NCI-H2227 (cell line): ENCODE measurements around the gene LTBP2.
A peak's percentile ranks its signal among the peaks of the same experiment; 100 is the strongest.

ENCODE experiments used
- DNase-seq: peaks from one replicate; lab custom pipeline; 2025; ENCODE audit not compliant: unreplicated experiment; lab: John Stamatoyannopoulos, UW

LTBP2 gene

DNA sequence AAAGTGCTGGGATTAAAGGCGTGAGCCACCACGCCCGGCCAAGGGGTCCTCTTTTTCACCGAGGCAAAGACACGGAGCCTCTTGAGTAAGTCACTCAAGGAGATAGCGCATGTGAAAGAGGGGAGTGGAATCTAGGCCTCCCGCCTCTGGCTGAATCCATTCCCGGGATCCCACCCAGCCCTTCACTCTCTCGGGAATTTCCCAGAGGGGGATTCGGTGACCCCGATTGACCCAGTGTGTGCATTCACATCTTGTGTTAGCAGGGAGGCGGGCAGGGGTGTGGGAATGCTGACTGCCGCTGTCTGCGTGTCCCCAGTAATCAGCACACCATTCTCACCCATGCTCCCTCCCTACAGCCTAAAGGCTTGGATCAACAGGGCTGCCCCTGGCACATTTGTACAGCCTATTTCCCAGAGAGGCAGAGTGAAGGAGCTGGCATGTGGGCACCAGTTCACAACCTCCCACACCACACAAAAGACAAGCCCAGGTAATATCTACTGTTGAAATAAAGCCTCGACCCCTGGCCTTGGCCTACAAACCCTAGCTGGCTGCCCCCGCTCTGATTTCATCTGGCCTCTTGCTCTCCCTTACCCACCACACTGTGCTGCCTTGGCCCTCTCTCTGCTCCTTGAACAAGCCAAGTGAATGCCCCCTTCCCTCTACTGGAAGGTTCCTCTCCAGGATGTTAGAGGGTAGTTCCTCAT, 1.3 kb upstream of the LTBP2 start:
- peak; percentile 30 for DNase-seq

DNA sequence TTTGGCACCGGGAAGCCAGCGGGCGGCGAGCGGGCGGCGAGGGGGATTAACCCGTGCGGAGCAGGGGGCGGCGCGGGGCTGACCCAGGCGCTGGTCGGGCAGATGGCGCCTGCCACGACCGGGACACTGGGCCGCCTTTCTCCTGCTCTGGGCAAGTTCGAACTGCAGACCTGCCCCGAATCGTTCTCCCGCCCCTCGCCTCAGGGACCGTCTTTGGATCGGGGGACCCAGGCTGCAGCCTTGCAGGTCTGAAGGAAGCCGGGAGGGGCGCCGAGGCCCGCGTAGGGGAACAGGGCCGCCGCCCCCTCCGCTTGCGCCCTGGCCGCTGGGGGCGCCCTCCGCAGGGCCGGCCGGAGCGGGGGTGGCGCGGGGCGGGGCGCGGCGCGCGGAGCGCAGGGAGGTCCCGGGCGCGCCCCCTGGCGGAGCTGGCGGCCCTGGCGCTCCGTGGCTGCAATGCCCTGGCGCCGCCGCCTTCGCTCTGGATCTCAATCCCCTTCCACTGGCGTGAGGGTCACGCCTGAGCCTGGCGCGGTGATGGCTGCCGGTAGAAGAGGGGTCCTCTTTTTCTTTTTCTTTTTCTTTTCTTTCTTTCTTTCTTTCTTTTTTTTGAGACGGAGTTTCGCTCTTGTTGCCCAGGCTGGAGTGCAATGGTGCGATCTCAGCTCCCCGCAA, 449 bp upstream of the LTBP2 start:
- DNase-seq: peak; percentile 89

DNA sequence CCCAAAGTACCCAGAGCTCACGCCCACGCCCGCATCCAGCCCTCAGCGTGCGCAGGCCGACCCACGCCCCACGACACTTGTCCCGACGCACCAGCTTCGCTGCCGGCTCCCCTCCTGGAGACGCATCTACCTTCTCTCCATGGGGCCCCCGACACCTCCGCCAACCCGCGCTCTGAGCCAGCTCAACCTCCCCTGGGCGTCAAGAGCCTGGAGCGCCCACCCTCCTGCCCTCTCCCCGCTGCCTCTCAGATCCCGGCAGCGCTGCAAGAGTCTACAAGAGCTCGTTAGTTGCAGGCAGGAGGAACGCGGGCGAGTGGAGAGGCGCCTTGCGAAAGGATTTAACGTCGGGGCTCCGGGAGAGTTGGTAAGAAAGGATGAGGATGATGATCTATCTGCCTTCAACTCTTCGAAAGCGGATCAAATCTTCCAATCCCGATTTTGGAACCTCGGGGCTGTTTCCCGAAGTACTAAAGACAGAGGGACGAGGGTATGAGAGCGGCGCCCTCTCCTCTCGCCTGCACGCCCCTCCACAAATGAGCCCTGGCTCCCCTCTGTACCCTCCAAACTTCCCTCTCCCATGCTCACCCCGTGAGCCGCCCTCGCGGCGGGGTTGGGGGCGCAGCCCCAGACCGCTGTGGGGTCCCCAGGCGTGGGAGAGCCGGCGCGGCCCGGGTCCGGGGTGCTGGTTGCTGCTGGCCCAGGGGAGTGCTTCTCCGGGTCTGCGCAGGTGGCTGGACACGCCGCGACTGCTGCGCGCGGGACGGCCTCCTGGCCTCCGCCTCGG, 979 bp downstream of the LTBP2 start:
- peak; percentile 23 for DNase-seq

DNA sequence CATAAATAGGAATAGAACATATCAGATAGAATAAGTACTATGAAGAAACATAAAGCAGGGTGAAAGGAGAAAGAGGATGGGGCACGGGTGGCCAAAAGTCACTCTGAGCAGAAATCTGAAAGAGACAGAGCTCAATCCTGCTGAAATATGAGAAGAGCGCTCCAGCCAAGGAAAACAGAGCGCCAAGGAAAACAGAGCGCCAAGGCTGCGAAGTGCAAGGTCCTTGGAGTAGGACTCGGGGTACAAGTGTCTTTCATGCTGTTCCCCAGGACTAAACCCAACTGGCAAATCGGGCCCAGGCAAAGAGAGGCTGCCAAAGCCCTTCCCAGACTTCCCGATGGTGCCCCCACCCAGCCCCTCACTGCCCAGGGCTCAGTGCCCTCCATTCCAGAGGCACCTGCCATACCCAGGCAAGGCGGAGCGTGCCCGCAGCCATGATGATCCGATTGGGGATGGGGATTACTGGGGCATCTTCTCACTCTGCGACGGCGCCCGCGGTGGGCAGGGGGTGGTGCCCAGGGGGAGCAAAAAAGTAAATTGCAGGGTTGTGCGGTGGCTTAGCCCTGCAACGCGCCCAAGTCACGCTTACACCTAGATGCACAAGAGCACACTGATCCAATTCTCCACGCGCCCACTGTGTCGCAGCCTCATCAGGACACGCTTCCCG, 1.7 kb downstream of the LTBP2 start:
- DNase-seq: no peak

DNA sequence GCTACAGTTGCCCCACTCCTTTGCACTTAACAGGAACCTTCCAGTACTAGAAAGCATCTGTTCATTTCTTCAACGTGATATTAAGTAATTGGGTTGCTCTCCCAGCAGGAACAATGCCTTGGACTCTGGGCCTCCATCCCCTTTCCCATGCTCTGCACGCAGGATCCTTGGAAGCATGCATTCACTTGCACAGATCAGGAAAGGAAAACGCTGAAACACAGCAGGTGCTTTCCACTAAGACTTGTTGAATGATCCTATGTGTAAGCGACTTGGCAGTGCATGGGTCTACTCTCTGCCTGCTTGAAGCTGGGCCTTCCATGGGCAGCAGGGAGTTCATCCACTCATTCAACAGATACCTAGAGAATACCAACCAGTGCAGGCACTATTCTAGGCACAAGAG, 2.3 kb downstream of the LTBP2 start:
- DNase-seq: peak; percentile 19

DNA sequence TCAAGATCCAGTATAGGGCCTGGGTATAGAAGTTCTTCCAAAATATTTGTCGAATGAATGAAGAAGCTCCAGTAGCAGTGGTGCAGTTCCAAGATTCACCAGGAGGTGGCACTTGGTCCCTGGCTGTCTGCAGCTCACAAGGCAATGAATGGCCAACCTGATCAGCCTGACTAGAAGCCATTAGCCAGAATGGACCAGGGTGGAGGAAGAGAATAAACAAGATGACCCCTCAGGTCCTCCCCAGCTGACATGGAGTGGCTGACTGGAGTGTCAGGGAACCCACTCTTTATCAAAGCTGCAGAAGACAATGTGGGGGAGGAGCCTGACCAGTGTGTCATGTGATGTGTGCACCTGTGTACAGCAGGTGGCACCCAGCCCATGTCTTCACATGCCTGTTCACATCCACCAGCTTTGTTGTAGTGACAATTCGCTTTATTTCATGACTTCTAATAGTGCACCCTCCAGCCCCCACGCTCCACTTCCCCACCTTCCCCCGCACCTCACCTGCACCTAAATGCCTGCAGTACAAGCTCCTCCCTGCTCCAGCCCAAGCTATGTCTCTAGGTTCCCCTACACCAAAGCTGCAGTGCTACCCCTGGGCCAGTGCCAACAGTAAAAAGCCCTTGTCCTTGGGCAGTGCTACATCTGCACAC, 3.0 kb downstream of the LTBP2 start:
- peak; percentile 83 for DNase-seq

DNA sequence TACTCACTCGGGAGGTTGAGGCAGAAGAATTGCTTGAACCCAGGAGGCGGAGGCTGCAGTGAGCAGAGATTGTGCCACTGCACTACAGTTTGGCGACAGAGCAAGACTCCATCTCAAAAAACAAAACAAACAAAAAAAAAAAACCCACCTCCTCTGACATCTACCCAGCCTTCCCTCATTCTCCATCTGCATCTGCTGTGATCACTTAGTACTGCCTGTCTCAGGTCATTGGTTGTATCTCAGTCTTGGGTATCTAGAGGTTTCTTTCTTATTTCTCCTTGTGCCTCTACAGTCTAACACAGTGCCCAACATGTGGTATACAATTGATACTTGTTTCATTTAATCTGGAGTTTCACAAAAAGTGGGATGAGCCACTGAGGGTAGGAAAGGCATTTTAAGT, 5.3 kb downstream of the LTBP2 start:
- DNase-seq: no peak

DNA sequence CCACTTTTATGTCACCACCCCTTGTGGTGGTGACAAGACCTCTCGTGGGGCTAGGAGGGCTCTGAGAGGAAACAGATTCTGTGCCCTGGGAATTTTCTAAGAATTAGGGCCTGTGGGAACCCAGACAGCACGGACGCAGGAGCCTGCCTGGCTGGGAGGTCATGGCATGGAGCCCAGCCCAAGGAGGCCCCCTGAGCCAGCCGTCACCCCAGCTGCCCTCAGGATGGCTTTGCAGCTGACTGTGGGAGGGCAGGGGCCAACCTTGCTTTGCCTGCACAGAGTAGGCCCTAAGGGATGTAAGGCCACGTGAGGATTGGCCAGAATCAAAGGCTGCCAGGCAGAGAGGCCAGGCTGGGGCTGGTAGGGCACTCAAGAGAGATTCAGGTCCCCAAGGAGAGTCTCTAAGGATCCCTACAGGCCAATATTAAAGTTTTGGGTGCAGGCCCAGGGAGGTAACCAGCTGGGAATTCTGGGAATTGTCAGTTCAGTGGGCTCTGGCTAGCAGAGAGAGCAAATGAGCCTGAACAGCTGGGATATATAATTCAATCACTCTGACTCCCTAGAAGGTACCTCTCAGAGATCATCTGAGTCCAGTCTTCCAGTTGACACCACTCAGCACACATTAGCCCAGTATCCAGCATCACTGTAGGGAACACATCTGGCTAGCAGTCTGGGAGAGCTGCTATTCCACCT, 6.4 kb downstream of the LTBP2 start:
- no peak for DNase-seq

DNA sequence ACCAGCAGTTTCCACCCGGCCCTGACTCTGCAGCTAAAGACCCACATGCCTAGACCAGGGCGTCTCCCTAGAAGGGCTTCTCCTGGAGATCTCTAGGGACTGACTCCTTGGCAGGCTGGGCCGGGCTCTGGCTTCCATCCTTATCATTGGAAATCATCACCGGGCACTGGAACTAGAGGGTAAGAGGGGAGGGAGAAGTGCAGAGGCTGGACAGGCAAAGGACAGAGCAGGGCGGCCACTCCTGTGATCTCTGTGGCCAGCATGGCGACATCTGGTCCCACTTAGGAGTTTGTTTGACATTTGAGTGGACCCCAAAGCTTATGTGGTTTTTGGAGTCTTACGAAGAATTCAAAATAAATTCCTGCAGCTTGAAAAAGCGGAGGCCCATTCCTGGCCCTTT, 7.1 kb downstream of the LTBP2 start:
- DNase-seq: no peak

DNA sequence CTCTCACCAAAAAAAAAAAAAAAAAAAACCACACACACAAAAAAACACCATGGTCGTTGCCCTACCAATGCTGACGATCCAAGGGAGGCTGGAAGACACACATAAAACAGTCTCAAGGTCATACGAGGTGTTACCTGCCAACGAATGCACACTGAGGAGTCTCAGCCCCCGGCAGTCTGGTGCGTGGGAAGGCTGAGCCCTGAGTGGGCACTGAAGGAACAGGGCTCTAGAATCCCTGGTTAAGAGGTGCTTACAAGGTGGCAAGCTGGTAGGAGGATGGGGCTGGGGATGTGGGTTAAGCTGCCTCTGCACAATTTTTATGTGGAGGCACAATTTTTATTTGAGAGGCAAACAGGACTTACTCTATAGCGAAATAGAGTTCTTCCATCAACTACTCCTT, 7.9 kb downstream of the LTBP2 start:
- no peak for DNase-seq

DNA sequence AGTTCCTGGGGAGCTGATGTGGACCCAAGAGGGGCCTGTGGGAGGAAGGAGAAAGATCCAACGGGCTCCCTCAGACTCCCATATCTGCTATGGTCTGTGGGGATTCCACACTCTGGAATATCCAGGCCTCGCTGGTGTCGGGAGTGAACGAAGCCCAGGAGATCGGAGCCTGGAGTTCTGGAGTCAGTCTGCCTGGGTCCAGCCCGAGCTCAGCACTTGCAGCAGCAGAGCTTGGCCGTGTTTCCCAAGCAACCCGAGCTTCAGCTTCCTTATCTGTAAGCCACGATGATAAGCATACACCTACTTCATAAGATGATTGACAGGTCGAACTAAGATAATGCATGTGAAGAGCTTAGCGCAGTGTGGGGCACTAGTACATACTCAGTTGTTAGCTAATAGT, 10.1 kb downstream of the LTBP2 start:
- no peak for DNase-seq

DNA sequence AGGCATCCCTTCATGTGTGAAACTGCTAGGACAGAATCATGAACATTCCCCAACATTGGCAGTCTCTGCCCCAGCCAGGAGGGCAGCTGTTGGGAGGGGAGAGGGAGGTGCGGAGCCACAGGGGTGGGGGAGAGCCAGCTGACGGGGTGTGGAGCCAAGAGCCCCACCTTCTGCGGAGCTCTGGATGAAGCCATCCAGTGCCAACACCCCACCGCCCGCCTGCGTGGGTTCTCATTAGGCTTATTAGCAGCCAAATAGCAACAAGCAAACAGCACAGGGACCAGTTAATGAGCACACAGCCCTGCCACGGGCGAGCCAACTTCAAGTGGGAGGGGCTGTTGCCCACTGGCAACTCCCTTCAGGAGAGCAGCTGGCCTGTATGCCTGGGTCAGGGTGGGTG, 12.1 kb downstream of the LTBP2 start:
- DNase-seq: no peak

DNA sequence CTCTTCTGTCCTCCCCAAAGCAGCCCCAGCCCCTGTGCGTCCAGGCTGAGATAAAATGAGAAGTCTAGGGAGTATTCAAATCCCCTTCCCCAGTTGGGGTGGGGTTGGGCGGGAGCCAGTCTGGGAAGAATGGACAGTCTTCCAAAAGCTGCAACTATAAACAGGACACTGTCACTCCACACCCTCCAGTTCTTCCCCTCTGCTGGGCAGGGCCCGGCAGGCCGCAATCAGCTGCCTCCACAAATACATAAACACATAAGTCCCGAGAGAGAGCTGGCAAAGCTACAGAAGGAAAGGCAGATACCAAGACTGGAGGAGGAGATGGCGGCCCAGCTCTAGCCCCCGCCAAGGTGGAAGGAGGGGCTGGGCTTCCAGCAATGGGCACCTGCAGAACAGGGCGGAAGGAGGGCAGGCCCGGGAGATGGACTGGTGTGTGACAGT, 12.7 kb downstream of the LTBP2 start:
- DNase-seq: no peak

DNA sequence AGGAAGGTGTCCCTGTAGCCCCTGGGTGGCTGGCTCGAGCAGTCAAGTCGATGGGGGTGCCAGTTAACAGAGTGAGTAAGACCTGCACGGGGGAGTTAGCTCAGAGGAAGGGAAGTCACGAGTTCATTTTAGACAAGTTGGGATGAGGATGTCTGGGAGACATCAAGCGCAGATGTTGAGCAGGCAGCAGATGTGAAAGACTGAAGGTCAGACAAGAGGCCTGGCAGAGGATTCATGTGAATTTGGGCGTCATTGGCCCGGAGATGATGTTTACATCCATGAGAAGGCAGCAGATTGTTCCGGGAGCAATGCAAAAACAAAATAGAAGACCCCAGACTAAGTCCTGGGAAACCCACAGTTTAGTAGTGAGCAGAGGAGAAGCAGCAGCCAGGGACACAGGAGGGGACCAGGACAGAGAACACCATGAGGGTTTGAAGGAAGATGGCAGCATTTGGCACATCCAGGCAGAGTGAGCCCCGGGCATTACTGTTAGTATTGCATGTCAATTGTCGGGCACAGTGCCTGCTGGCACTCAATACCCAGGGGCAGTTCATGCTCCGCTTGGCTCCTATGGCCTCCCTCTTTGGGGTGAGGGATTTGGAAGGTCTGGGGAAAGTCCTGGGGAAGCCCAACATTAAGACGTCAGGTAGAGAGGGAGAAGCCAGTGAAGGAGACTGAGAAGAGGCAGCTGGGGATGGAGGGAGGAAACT, 15.1 kb downstream of the LTBP2 start:
- no peak for DNase-seq

DNA sequence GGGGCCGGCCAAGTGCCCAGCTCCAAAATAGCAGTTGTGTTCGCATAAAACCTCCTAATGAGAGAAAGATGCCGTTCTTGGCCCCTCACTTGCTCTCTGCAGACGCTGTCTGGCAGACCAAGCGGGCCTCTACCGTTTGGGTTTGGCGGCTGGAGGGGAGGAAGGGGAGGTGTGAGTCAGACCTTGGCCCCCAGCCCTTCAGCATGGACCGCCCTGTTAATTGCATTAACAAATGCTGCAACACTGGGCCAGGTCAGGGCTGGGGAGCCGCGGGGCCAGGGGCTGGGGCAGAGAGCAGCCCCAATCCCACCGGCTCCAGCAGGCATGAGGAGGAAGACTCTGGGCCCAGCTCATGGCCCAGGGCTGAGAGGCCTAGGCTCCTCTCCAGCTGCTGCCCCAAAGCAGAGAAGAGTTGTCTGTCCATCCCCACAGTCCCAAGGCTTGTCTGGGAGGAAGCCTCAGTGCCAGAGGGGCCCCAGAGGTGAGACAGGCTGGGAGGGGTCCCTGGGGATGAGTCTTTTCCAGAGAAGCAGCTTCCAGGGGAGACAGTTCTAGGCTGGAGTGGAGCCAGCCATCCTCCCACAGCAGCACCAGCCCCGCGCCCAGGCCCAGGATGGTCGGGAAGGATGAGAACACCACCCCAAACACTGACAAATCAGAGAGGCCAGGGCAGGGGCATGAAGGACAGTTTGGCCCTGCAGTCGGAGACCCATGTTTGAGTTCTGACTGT, 16.9 kb downstream of the LTBP2 start:
- DNase-seq: no peak

DNA sequence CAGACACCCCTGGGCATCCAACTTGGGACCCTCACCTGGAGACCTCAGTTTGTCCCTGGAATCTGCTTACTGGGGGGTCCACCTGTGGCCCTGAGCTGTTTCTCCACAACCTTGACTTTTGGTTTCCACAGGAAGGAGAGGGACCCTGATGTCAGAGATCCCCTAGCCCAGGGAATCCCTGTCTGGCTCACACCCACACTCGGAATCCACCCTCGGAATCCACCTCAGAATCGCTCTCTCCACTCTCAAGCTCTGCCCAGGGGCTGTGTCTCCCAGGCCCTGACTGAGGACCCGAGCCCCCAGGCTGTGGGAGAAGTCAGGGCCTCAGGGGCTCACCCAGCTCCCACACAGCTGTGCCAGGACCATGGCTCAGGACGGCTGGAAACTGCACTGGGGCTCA, 17.4 kb downstream of the LTBP2 start:
- DNase-seq: no peak

DNA sequence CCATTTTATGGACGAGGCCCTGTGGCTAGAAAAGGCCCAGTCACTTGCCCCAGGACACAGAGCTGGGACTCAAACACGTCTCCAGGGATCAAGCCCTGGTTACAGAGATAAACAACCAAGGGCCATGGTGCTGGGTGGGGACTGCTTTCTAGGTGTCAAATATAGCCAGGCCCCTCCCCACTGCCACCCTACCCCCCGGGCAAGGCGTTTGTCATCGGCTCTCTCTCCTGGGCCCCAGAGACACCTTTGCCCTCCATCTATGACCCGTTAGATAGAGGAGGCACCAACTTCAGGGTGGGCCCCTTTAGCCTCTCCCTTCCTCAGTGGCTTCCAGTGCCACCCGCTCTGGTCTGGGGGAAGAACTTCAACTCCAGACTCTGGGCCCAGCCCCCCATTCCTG, 18.0 kb downstream of the LTBP2 start:
- no peak for DNase-seq

DNA sequence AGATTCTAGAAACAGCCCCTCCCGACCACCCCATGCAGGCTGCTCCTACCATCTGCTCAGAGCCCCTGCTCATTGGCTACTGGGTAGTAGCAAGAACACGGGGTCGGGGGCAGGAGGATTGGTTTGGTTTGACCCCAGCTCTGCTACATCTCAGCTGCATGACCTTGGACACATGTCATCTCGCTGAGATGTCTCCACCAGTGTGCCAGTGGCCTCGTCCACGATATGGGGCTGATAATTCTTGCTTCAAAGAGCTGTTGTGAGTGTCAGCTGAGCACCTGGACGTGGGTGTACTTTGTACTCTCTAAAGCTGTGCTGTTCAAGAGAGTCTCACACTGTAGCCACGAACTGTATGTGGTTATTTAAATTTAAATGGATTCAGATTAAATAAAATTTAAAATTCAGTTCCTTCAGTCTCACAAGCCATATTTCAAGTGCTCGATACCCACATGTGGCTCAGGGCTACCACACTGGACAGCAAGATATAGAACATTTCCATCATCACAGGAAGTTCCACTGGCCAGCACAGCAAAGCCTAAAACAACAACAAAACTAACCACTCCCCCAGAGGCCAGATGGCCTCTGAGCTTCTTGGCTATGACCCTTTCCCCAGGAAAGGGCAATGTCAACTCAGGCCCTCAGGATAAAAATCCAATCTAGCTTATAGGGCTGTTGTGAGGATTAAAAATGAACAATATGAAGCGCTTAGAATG, 18.6 kb downstream of the LTBP2 start:
- DNase-seq: no peak
